IMR-90 (cell line): ENCODE measurements around the gene CLIC3.

Experiments used
- BHLHE40 ChIP-seq: fragments of 150-350 bp; IDR thresholded peaks from 2 replicates; pipeline ENCODE4 v1.6.1; 2016; ENCODE audit warnings: mild to moderate bottlenecking, low read depth, low read length
- CEBPB ChIP-seq: IDR thresholded peaks from 2 replicates; pipeline ENCODE4 v1.6.1; 2012; ENCODE audit warnings: low read depth, low read length, improper control_type of control experiment
- FOS ChIP-seq: fragments of 150-350 bp; IDR thresholded peaks from 2 replicates; pipeline ENCODE4 v1.6.1; 2016; ENCODE audit warnings: low read depth, low read length
- MAZ ChIP-seq: IDR thresholded peaks from 2 replicates; pipeline ENCODE4 v1.6.1; 2012; ENCODE audit warnings: low read depth, mild to moderate bottlenecking, low read length, improper control_type of control experiment, moderate library complexity, borderline replicate concordance
- MXI1 ChIP-seq: IDR thresholded peaks from 2 replicates; pipeline ENCODE4 v1.6.1; 2012; ENCODE audit warnings: low read depth, mild to moderate bottlenecking, low read length, moderate library complexity, borderline replicate concordance
- NFE2L2 ChIP-seq: fragments of 150-350 bp; IDR thresholded peaks from 2 replicates; pipeline ENCODE4 v1.6.1; 2016; ENCODE audit warnings: low read depth, mild to moderate bottlenecking, low read length
- POLR2A ChIP-seq: IDR thresholded peaks from 2 replicates; pipeline ENCODE4 v1.6.1; 2012; ENCODE audit warnings: mild to moderate bottlenecking, low read depth, low read length
- RAD21 ChIP-seq: IDR thresholded peaks from 2 replicates; pipeline ENCODE4 v1.6.1; 2012; ENCODE audit warnings: low read length, improper control_type of control experiment
- RCOR1 ChIP-seq: IDR thresholded peaks from 2 replicates; pipeline ENCODE4 v1.6.1; 2012; ENCODE audit warnings: mild to moderate bottlenecking, low read length, improper control_type of control experiment; ENCODE audit not compliant: insufficient replicate concordance
- RFX5 ChIP-seq: IDR thresholded peaks from 2 replicates; pipeline ENCODE4 v1.8.0; 2012; ENCODE audit warnings: low read depth, mild to moderate bottlenecking, low read length, moderate library complexity
- SMC3 ChIP-seq: fragments of 150-350 bp; IDR thresholded peaks from 2 replicates; pipeline ENCODE4 v1.6.1; 2016; ENCODE audit warnings: low read depth, mild to moderate bottlenecking, antibody characterized with exemption, low read length, moderate library complexity
- TF ChIP-seq, protein P1 (sequence below): conservative IDR thresholded peaks from 2 replicates; pipeline ENCODE4 v1.5.1; 2012; ENCODE audit warnings: mild to moderate bottlenecking, low read depth, low read length, improper control_type of control experiment
- TF ChIP-seq, protein P2 (sequence below): fragments of 150-350 bp; IDR thresholded peaks from 2 replicates; pipeline ENCODE4 v1.6.1; 2017; ENCODE audit warnings: mild to moderate bottlenecking, antibody characterized with exemption, low read length, low read depth
- TF ChIP-seq, protein P3 (sequence below): fragments of 150-350 bp; IDR thresholded peaks from 2 replicates; pipeline ENCODE4 v1.6.1; 2016; ENCODE audit warnings: low read depth, mild to moderate bottlenecking, low read length, moderate library complexity, borderline replicate concordance

DNA sequence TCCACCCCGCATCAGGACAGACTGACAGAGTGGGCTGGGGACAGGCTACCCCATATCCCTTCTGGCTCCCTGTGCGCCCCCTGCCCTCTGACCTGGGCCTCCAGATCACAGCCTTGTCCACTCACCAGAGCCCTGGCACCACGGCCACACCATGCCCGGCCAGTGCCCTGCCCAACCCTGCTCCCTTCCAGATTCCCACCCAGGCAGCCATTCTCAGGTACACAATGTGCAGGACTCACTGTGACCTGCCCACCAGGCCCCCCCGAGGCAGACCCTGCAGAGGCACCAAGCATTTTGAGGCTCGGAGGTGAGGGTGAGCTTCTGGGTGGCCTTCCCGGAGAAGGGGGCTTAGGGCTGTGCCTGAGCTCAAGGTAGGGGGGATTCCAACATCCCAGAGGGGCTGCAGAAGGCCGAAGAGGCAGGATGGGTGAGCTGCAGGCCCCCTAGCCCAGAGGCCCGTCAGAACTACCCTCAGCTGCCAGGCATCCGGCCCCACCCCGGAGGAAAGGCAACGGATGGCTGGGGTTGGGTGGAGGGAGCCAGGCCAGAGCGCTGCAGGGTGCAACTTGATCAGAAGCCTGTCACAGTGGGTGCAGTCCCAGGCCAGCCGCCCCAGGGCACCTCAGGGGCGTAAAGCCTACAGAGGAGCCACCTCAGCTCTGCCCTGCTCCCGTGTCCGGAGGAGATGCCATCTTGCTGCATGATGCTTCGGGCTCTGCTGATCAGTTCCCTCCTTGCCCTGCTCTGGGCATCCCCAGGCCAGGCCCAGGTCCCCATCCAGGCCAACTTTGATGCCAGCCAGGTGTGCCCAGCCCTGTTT, 13.9 kb downstream of the CLIC3 start, which contains the start of gene LCNL1:
- no peak for TF ChIP-seq MAZ
- TF ChIP-seq, protein P1, sequence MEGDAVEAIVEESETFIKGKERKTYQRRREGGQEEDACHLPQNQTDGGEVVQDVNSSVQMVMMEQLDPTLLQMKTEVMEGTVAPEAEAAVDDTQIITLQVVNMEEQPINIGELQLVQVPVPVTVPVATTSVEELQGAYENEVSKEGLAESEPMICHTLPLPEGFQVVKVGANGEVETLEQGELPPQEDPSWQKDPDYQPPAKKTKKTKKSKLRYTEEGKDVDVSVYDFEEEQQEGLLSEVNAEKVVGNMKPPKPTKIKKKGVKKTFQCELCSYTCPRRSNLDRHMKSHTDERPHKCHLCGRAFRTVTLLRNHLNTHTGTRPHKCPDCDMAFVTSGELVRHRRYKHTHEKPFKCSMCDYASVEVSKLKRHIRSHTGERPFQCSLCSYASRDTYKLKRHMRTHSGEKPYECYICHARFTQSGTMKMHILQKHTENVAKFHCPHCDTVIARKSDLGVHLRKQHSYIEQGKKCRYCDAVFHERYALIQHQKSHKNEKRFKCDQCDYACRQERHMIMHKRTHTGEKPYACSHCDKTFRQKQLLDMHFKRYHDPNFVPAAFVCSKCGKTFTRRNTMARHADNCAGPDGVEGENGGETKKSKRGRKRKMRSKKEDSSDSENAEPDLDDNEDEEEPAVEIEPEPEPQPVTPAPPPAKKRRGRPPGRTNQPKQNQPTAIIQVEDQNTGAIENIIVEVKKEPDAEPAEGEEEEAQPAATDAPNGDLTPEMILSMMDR: no peak
- no peak for TF ChIP-seq SMC3
- TF ChIP-seq, protein P2, sequence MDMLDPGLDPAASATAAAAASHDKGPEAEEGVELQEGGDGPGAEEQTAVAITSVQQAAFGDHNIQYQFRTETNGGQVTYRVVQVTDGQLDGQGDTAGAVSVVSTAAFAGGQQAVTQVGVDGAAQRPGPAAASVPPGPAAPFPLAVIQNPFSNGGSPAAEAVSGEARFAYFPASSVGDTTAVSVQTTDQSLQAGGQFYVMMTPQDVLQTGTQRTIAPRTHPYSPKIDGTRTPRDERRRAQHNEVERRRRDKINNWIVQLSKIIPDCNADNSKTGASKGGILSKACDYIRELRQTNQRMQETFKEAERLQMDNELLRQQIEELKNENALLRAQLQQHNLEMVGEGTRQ: no peak
- TF ChIP-seq POLR2A: no peak
- TF ChIP-seq MXI1: no peak
- no peak for TF ChIP-seq RCOR1
- no peak for TF ChIP-seq BHLHE40
- TF ChIP-seq, protein P3, sequence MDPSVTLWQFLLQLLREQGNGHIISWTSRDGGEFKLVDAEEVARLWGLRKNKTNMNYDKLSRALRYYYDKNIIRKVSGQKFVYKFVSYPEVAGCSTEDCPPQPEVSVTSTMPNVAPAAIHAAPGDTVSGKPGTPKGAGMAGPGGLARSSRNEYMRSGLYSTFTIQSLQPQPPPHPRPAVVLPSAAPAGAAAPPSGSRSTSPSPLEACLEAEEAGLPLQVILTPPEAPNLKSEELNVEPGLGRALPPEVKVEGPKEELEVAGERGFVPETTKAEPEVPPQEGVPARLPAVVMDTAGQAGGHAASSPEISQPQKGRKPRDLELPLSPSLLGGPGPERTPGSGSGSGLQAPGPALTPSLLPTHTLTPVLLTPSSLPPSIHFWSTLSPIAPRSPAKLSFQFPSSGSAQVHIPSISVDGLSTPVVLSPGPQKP: no peak
- TF ChIP-seq CEBPB: no peak
- no peak for TF ChIP-seq FOS
- TF ChIP-seq RFX5: no peak
- TF ChIP-seq NFE2L2: no peak
- no peak for TF ChIP-seq RAD21
